ENCODE measurements around the gene ILF2. TPM values are rescaled to one million over a fixed set of nuclear protein-coding genes. Genes with fewer than 3 reads are reported as not detected.
"Not testable (repeated sequence)": the region's sequence is repeated elsewhere in the genome, so short reads cannot be mapped to it uniquely, and the experiment has no call there.

The ILF2 gene
- 267 and 268 TPM in 2 replicates for total RNA-seq

DNA sequence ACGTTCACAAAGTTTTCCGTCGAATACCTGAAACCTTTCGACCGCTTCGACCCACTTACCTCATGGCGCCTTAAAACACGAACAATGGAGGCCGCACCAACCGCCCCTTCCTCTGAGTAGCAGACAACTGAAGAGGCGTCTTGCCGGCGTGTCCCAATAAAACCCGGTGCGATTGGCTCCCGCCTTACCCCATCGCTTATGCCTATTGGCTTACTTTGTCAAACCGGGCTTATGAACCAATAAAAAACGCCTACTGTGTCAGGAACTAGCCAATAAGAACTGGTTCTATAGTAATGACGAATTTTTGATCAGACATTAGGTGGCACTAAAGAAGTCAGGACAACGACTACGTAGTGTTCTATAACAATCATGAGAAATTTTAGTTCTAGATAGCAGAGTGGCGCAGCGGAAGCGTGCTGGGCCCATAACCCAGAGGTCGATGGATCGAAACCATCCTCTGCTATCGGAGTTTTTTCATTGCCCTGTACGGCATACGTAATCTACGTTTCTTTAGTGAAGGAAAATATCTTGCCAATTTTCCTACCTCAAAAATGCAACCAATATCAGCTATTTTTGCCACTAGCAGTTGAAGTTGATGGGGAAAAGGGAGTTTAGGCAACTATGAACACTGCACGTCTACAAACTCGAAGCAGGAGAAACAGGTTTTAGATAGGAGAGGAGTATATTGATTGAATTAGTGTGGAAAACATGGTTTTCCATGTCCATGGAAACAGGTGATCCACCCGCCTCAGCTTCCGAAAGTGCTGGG lies at the start of gene ILF2:
TSS of gene ILF2 (minus strand) at position 135 of the 769 bp plus-strand sequence. CDS start at position 64, 71 bp downstream.
- DNase-seq, result peak; percentile 100

DNA sequence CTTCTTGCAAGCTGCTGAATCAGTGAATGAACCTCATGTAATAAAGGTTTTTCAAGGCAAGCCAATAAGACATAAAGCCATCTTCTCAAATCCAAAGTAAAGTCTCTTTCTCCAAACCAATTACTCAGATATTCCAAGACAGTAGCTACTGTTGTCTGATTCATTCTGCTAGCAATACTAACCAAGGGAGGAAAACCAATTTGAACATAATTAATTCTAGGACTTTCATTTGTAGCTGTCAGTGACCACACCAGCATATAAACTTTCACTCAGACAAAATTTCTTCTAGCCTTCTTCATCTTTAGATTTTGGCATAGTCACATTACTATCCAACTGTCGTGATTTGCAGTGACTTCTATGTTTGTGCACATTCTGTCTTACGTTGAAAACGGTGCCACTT lies 46.5 kb upstream of the ILF2 start:
- DNase-seq, result no peak

DNA sequence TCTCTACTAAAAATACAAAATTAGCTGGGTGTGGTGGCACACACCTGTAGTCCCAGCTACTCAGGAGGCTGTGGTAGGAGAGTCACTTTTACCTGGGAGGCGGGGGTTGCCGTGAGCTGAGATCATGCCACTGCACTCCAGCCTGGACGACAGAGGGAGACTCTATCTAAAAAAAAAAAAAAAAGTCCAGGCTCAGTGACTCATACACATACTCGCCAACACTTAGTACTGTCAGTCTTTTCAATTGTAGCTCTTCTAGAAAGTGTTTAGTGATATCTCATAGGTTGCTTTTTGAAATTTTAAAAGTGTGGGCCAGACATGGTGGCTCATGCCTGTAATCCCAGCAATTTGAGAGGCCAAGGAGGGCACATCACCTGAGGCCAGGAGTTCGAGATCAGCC lies 45.4 kb upstream of the ILF2 start:
- DNase-seq, result not testable (repeated sequence)

DNA sequence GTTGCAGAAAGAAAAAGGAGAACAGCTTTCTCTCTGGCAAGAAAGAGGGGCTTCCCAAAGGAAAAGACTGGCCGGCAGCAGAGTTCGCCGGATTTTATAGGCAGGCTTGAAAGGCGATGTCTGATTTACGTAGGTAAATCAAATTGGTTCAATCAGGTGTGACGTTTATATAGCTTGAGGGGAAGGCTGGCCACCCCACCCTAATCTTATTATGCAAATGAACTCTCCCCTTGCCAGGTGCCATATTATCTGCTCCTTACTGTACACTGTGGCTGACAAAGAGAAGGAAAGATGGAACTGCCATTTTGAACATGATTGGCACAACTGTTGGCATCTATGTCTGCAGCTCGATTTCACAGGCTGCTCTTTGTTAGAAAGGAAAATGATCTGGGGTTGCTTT lies 40.2 kb upstream of the ILF2 start:
- no peak for DNase-seq

DNA sequence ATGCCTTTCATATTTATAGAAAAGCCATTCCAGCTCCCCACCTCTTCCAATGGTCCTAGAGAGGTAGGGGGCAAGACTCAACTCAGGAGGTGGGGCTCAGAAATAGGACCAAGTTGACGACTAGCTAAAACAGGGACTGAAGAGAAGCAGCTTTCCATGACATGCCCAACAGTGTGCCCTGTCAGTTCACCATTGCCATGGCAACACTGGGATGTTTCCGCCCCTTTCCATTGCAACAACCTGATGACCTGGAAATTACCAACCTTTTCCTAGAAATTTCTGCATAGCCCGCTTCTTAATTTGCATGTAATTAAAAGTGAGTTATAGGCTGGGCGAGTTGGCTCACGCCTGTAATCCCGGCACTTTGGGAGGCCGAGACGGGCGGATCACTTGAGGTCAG lies 34.7 kb upstream of the ILF2 start:
- DNase-seq, result no peak

DNA sequence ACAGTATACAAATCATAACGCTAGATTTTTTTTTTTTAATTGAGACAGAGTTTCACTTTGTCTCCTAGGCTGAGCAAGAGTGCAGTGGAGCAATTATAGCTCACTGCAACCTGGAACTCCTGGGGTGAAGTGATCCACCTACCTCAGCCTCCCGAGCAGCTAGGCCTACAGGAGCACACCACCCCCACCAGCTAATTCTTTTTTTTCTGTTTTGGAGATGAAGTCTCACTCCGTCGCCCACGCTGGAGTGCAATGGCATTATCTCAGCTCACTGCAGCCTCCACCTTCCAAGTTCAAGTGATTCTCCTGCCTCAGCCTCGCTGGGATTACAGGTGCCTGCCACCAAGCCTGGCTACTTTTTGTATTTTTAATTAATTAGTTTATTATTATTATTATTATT lies 29.0 kb upstream of the ILF2 start:
- no peak for DNase-seq

DNA sequence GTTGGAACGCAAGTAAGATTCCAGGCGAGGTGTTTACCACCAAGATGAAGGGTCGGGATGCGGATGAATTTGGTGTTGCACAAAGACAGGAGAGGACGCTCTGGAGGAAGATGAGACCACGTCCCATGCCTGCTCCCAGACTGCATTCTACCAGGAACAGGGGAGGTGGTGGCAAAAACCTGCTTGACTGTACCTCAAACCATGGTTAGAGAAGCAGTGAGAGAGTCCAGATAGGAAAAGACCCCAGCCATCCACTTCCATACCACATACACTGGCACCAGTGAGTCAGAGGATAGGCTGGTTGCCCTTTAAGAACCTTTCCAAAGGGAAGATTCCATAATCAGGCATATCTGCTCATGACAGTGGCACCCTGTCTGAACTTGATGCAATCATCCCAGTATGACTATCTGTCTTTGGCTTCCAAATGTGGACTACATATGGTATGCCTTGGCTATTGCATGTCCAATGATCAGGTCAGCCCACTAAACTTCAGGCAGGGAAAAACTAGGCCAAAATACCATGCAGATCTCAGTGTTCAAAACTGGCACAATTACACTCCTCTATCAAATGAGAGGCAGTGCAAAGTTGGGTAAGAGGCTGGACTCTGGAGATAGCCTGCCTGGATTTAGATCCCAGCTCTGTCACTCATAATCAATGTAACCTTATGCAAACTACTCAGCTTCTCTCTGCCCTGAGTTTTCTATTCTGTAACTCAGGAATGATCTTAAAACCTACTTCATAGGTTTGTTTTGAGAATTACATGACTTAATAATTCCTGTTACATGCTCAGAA lies 28.3 kb upstream of the ILF2 start:
- DNase-seq, result peak; percentile 19

DNA sequence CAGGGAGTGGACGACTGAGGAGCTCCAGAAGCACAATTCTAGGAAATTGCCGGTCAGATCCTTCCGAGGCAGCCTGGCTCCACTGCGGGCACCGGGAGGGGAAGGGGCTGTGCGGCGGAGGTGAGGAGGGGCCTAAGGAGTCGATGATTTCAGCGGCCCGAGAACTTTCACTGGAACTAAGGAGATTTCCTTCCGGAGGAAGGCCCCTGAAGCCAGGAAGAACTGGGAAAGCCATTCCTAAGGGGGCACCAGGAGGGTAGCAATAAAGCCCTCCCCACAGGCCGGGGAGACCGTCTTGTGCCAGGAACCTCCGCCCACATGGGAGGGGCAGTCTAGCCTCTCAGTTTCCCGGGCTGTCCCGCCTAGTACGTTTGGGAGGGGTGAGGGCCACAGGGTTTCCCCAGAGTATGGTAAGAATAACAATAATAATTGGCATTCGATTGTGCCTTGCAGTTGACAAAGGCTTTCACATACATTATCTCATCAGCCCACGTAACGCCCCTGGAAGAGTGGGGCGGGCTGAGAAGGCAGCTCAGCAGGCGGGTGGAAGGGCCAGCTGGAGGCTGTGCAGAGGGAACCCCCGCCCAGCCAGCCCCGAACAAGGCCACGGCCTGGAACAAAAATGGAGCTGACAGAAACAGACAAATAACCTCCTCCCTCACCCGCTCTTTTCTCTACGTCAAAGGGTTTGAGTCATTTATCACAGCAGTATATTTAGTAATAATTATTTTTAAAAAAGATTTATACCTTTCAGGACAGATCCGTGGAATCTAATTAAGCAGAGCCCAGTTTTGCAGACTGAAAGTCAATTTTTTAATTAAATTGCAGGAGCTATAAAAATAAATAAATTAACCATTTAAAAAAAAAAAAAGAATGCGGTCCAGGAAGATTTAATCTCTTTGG lies 27.5 kb upstream of the ILF2 start:
- peak; percentile 94 for DNase-seq

DNA sequence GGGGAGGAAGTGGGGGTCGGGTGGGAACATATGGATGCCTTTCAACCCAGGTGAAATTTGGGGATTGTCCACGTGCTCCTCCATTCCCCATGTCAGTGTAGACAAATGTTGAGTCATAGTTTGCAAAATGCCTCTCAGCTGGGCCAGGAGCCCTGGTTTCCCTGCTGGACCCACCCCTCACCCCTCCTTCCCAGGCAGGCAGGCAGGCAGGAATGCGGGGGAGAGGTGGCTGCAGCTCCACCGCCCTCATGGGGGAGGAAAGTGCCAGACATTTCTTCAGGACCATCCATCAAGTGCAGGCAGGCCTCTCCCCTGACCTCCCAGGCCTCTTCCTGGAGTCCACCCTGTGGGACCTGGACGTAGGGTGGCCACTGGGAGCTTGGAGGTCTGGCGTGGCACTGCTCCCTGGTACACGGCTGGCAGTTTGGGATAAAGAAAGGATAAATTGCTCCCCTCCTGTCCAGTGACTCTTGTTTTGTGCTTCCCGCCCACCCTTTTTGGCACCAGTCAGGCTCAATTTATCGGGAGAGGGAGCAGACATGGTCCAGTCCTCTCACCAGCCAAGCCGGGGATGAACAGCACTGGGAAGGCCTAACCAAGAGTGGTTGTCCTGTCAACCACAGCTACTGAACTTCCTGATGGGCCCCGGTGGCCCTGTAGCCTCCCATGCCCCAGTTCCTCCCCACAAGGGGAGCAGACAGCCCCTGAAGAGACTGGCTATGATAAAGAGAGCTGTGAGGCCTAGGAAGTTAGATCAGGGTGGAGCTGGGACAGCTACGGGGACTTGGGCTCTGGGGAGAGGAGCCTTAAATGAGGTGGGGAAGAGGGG lies 26.6 kb upstream of the ILF2 start:
- peak; percentile 47 for DNase-seq

DNA sequence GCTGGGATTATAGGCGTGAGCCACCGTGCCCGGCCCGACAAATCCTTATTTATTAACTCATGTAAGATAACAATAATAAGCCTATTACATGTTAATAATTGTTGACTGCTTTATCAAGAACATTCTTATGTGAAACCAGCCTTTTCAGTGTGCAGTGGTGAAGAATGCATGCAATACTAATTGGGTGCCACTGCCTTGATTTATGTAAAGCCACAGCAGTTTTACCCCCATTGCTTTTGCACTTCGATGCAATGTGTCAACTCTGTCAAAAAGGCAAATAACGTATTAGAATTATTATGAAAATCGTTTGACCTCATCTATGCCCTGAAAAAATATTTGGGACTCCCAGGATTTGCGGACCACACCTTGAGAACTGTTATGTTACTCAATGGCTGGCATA lies 25.9 kb upstream of the ILF2 start:
- no peak for DNase-seq

DNA sequence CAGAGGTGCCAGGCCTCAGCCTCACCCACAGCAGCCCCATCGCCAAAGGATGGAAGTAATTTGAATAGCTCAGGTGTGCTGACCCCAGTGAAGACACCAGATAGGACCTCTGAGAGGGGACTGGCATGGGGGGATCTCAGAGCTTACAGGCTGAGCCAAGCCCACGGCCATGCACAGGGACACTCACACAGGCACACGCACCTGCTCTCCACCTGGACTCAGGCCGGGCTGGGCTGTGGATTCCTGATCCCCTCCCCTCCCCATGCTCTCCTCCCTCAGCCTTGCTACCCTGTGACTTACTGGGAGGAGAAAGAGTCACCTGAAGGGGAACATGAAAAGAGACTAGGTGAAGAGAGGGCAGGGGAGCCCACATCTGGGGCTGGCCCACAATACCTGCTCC lies 22.7 kb upstream of the ILF2 start:
- DNase-seq, result no peak

DNA sequence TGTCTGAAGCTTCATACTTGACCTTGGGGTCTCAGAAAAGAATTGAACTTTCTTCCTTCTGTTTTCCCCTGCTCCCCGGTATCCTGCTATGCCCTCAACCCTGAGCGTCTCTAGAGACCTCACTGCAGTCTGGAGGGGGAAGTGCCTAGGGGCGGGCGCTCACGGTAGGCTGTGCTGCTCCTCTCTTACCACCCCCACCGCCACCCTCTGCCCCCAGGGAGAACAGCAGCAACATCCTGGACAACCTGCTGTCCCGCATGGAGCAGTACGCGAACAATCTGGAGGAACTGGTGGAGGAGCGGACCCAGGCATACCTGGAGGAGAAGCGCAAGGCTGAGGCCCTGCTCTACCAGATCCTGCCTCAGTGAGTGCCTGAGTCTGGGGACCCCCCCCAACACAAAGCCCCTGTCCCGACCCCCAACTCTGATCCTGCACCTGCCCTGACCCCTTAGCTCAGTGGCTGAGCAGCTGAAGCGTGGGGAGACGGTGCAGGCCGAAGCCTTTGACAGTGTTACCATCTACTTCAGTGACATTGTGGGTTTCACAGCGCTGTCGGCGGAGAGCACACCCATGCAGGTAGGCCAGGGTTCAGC lies 18.0 kb upstream of the ILF2 start:
- DNase-seq, result no peak

DNA sequence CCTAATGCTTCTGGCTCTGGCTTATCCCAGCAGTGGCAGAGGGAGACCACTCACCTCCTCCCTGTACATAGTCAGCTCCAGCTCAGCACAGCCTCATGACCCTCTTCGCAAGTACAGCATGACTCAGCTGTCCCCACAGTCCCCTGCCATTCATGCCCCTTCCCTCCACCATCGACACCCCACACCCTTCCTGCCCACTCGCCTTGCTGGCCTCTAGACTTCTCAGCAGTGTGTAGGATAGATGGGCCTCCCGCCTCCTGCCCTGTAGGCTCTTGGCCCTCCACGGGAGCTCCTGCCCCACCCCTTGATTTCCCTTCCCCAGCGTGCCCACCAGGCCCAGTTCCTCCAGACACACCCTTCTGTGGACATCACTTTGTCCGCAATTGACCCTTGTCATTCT lies 17.5 kb upstream of the ILF2 start:
- DNase-seq, result no peak

DNA sequence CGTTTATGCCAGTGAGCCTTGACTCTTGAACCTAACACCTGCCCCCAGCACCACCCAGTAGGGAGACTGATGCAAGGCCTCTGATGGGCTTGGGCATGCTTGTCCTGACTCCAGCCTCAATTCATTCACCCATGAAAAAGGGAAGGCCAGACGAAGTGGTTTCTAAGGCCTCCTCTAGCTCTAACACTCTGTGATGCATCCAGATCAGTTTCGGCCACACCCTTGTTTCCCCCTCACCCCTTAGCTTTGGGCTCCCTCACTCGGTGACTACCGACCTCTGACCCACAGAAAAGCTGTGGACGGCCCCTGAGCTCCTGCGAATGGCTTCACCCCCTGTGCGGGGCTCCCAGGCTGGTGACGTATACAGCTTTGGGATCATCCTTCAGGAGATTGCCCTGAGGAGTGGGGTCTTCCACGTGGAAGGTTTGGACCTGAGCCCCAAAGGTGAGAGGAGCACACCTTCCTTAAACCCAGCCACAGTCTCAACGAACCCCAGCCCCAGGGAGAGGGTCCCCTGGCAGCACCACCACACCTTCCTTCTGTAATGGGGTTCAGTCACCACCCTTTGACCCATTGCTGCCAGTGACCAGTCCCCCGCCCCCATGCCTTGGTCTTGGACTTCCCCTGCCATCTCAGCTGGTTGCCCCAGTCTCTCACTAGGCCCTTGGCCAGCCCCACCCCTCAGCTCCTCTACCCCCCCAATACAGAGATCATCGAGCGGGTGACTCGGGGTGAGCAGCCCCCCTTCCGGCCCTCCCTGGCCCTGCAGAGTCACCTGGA lies 16.7 kb upstream of the ILF2 start:
- DNase-seq, result no peak

DNA sequence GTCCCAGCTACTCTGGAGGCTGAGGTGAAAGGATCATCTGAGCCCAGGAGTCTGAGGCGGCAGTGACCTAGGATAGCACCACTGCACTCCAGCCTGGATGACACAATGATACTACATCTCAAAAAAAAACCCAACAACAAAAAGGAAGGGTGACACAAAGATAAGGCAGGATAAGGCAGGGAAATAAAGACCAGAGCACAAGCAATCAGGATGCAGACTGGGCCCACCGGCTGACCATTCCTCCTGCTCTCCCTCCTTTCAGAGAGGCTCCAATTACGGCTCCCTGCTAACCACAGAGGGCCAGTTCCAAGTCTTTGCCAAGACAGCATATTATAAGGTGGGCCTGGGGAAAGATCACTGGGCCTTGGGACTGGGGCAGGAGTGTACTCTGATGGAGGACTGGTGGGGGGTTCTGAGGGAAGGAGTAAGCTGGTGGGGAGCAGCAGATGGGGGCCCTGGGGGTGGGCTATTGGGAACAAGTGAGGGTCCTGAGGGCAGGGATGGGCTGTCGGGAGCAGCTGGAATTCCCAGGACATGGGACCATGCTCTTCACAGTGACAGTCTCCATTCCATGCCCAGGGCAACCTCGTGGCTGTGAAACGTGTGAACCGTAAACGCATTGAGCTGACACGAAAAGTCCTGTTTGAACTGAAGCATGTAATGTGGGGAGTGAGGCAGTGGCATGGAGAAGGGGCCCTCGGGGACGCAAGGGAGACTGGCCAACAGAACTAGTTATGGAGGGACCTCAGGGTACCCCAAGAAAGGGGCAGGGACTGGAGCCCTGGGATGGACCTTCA lies 14.9 kb upstream of the ILF2 start:
- DNase-seq, result no peak

DNA sequence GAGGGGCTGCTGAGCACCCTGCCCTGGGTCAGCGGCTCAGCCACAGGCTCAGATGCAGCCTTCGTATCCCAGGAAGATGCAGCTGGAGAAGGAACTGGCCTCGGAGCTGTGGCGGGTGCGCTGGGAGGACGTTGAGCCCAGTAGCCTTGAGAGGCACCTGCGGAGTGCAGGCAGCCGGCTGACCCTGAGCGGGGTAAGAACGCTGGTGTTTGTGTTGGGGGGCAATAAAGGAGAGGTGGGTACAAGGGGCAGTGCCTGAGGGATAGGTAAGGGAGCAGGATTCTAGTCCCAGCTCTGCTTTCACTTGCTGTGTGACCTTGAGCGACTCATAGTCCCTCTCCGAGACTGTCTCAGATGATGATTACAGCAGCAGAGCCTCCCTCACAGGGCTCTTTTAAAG lies 14.1 kb upstream of the ILF2 start:
- no peak for DNase-seq

DNA sequence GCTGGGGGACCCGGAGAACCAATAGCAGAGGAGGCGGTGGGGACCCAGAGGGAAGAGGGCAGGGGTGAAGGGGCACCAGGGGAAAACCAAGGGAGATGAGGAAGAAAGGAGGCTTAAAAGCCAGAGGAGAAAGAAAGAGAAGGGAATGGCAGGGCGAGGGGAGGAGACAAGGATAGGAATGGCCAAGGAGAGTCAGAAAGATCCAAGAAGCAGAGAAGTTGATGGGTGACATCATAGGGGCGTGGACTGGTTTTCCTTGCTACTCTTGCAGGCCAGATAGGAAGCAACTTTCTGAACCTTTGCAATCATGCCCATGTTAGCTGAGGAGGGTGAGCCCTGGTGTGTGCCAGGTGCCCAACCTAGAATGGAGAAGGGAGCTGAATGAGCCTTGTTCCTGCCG lies 13.1 kb upstream of the ILF2 start:
- no peak for DNase-seq

DNA sequence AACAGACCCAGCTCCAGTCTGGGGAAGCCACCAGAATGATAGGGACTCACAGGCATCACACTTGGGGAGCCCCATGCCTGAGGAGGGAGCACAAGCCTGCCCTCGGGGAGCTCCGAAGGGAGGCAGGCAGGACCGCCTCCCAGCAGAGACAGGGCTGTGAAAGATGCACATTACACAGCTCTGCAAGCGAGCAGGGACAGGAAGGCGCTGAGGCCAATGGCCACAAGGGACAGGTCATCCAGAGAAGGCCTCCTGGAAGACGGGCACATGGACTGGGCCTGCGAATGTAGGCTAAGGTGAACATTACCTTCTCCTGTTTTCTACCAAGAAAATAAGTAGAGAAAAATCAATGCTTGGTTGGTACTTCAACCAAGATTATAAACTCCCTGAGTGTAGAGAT lies 11.9 kb upstream of the ILF2 start:
- no peak for DNase-seq

DNA sequence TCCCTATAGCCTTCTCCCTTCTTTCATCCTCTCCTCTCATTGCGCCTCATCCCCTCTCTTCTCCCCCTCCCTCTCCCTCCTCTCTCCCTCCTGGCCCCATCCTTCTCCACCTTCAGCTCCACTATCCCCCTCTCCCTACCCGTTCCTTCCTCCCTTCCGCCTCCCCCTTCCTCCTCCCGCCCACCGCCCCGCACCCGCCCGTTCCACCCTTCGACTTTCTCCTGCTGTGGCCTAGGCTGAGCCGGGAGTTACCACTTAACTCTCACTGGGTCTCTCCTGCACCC lies 9.3 kb upstream of the ILF2 start:
- no peak for DNase-seq

Data from dermis blood vessel endothelial cell (primary cell).